RWPE2 (cell line): Measurements from ENCODE around the gene NEO1.

Experiments used
- ATAC-seq: fragments of 200-7000 bp; cut with Tn5 transposase; 3 replicates; pipeline ENCODE4 v1.9.1; 2021; ENCODE audit warnings: low read depth
- DNase-seq: peaks from one replicate; pipeline ENCODE4 v3.0.0-alpha.2; 2020; ENCODE audit warnings: low spot score
- H3K27ac ChIP-seq: fragments of 450-650 bp; 2 replicates; pipeline ENCODE4 v1.5.1; 2017; ENCODE audit warnings: mild to moderate bottlenecking; ENCODE audit not compliant: poor library complexity, severe bottlenecking
- H3K27me3 ChIP-seq: fragments of 250-450 bp; sonication (Bioruptor Pico); 2 replicates; pipeline ENCODE4 v1.5.1; 2021; ENCODE audit warnings: mild to moderate bottlenecking, moderate library complexity; ENCODE audit not compliant: insufficient read depth, poor library complexity, severe bottlenecking
- H3K36me3 ChIP-seq: fragments of 250-450 bp; sonication (Bioruptor Pico); 2 replicates; pipeline ENCODE4 v1.5.1; 2020; ENCODE audit warnings: low read depth, mild to moderate bottlenecking, moderate library complexity
- H3K4me1 ChIP-seq: fragments of 250-450 bp; sonication (Bioruptor Pico); 2 replicates; pipeline ENCODE4 v1.5.1; 2021; ENCODE audit warnings: mild to moderate bottlenecking, moderate library complexity; ENCODE audit not compliant: insufficient read depth, poor library complexity, severe bottlenecking
- H3K4me3 ChIP-seq: fragments of 250-450 bp; sonication (Bioruptor Pico); 2 replicates; pipeline ENCODE4 v1.5.1; 2021; ENCODE audit warnings: mild to moderate bottlenecking, moderate library complexity; ENCODE audit not compliant: severe bottlenecking
- H3K9me3 ChIP-seq: fragments of 250-450 bp; sonication (Bioruptor Pico); 2 replicates; pipeline ENCODE4 v1.5.1; 2021; ENCODE audit warnings: mild to moderate bottlenecking, moderate library complexity; ENCODE audit not compliant: severe bottlenecking
- TF ChIP-seq, protein P1 (sequence below): fragments of 450-650 bp; IDR thresholded peaks from one replicate; pipeline ENCODE4 v1.5.1; 2017; ENCODE audit warnings: mild to moderate bottlenecking, moderate library complexity; ENCODE audit not compliant: poor library complexity, severe bottlenecking

The NEO1 gene

GRCh38 chr15:73022161-73022560 is 30.1 kb upstream of the NEO1 start:
- TF ChIP-seq, protein P1, sequence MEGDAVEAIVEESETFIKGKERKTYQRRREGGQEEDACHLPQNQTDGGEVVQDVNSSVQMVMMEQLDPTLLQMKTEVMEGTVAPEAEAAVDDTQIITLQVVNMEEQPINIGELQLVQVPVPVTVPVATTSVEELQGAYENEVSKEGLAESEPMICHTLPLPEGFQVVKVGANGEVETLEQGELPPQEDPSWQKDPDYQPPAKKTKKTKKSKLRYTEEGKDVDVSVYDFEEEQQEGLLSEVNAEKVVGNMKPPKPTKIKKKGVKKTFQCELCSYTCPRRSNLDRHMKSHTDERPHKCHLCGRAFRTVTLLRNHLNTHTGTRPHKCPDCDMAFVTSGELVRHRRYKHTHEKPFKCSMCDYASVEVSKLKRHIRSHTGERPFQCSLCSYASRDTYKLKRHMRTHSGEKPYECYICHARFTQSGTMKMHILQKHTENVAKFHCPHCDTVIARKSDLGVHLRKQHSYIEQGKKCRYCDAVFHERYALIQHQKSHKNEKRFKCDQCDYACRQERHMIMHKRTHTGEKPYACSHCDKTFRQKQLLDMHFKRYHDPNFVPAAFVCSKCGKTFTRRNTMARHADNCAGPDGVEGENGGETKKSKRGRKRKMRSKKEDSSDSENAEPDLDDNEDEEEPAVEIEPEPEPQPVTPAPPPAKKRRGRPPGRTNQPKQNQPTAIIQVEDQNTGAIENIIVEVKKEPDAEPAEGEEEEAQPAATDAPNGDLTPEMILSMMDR = no peak
- H3K9me3 ChIP-seq = no peaks in the 10 kb centered on the region
- no peak for DNase-seq
- no peaks in the 10 kb centered on the region for H3K27me3 ChIP-seq
- no peak overlapping the region for H3K4me3 ChIP-seq
- no peaks in the 10 kb centered on the region for H3K4me1 ChIP-seq
- H3K27ac ChIP-seq = no peak overlapping the region
- H3K36me3 ChIP-seq = no peaks in the 10 kb centered on the region
- ATAC-seq = 0 out of 3 replicates have a peak, but pooled peaks have one; percentile 21

GRCh38 chr15:73023071-73023470 is 29.2 kb upstream of the NEO1 start:
- Histone ChIP-seq H3K9me3 (no peaks in the 10 kb centered on the region), H3K27ac (no peak overlapping the region), H3K4me3 (no peak overlapping the region), H3K4me1 (no peaks in the 10 kb centered on the region), H3K36me3 (no peaks in the 10 kb centered on the region), H3K27me3 (no peaks in the 10 kb centered on the region)
- ATAC-seq = no peak
- no peak for DNase-seq
- TF ChIP-seq, protein P1 = no peak

- no peaks in the 10 kb centered on the region for H3K36me3 ChIP-seq
- H3K4me3 ChIP-seq = no peak overlapping the region
- no peaks in the 10 kb centered on the region for H3K27me3 ChIP-seq
- DNase-seq (no peak), ATAC-seq (no peak)
- no peak overlapping the region for H3K27ac ChIP-seq
- no peaks in the 10 kb centered on the region for H3K4me1 ChIP-seq
- TF ChIP-seq, protein P1 = no peak
- no peaks in the 10 kb centered on the region for H3K9me3 ChIP-seq
Observed at GRCh38 chr15:73024168-73024567, 28.1 kb upstream of the NEO1 start.

DNA sequence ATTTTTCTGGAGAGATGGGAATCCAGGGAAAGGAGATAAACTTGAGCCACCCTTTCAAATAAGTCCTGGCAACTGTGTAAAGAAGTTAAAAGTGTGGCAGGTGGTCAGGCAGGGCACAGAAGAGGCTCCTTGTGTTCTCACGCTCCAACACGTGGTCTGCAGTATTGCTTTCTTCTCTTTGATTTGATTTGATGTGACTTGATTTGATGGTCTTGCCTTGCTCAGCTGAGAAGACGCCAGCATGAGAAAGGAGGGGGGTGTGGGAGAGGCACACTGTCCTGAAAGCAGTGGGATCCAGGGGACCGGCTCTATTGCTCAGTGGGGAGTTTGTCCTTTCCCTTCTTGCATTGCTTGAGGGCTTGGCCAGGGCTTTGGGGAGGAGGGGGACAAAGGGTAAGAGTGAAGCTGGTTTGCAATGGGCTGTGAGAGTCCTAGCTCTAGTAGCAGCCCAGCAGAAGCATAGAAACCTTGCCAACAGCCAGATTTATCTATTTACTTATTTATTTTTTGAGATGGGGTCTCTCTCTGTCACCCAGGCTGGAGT is 25.7 kb upstream of the NEO1 start:
- Histone ChIP-seq H3K4me3 (no peak overlapping the region), H3K36me3 (no peaks in the 10 kb centered on the region), H3K27me3 (peaks cover 3% of the 10 kb centered on the region), H3K9me3 (no peaks in the 10 kb centered on the region), H3K27ac (no peak overlapping the region), H3K4me1 (no peaks in the 10 kb centered on the region)
- TF ChIP-seq, protein P1 = no peak
- no peak for DNase-seq
- no peak for ATAC-seq

GRCh38 chr15:73028031-73028430 is 24.2 kb upstream of the NEO1 start:
- TF ChIP-seq, protein P1 = no peak
- ATAC-seq (no peak), DNase-seq (no peak)
- H3K4me3 ChIP-seq = no peak overlapping the region
- H3K27me3 ChIP-seq = peaks cover 3% of the 10 kb centered on the region
- no peaks in the 10 kb centered on the region for H3K36me3 ChIP-seq
- no peaks in the 10 kb centered on the region for H3K4me1 ChIP-seq
- no peak overlapping the region for H3K27ac ChIP-seq
- no peaks in the 10 kb centered on the region for H3K9me3 ChIP-seq
